AG04450 (cell line): ENCODE results near the gene TMEM184A. TPM values are rescaled to one million over a fixed set of nuclear protein-coding genes. Genes with fewer than 3 reads are reported as not detected.

ENCODE experiments used
- CTCF ChIA-PET: fragments of 300-600, 350-600 bp; formaldehyde crosslinking; extraction: SDS; loops from one replicate; lab custom pipeline; 2022; ENCODE audit warnings: antibody characterized with exemption, inconsistent platforms; lab: Charles Lee
- POLR2A ChIA-PET: fragments of 350-600 bp; formaldehyde crosslinking; extraction: SDS; loops from one replicate; lab custom pipeline; 2021; ENCODE audit warnings: antibody characterized with exemption, inconsistent platforms; lab: Yijun Ruan, JAX
- DNase-seq: peaks from one replicate; pipeline ENCODE4 v3.0.0-alpha.2; 2011; ENCODE audit warnings: low read depth, low spot score
- H3K27ac ChIP-seq: one replicate; pipeline ENCODE4 v1.5.1; 2012; ENCODE audit warnings: low read depth, low read length, control low read depth
- H3K27me3 ChIP-seq: one replicate; pipeline ENCODE4 v1.6.0; 2012; ENCODE audit warnings: low read length; ENCODE audit not compliant: control insufficient read depth, insufficient read depth
- H3K4me3 ChIP-seq: 2 replicates; pipeline ENCODE4 v1.5.1; 2011; ENCODE audit warnings: mild to moderate bottlenecking, low read depth, low read length, control low read depth
- H3K9me3 ChIP-seq: 2 replicates; pipeline ENCODE4 v1.5.1; 2012; ENCODE audit warnings: low read length; ENCODE audit not compliant: control insufficient read depth, insufficient read depth
- polyA plus RNA-seq: library from polyadenylated mRNA; depleted of rRNA; stranded (reverse); fragments of >200 nt; gene quantifications from 2 replicates; pipeline ENCODE4 v1.2.3, GENCODE V29; 2011
- TF ChIP-seq, protein P1 (sequence below): IDR thresholded peaks from 2 replicates; pipeline ENCODE4 v1.5.1; 2011; ENCODE audit warnings: low read depth, low read length, control low read depth, inconsistent platforms

TMEM184A gene
- polyA plus RNA-seq, 1 experiment = 0.56 TPM

DNA sequence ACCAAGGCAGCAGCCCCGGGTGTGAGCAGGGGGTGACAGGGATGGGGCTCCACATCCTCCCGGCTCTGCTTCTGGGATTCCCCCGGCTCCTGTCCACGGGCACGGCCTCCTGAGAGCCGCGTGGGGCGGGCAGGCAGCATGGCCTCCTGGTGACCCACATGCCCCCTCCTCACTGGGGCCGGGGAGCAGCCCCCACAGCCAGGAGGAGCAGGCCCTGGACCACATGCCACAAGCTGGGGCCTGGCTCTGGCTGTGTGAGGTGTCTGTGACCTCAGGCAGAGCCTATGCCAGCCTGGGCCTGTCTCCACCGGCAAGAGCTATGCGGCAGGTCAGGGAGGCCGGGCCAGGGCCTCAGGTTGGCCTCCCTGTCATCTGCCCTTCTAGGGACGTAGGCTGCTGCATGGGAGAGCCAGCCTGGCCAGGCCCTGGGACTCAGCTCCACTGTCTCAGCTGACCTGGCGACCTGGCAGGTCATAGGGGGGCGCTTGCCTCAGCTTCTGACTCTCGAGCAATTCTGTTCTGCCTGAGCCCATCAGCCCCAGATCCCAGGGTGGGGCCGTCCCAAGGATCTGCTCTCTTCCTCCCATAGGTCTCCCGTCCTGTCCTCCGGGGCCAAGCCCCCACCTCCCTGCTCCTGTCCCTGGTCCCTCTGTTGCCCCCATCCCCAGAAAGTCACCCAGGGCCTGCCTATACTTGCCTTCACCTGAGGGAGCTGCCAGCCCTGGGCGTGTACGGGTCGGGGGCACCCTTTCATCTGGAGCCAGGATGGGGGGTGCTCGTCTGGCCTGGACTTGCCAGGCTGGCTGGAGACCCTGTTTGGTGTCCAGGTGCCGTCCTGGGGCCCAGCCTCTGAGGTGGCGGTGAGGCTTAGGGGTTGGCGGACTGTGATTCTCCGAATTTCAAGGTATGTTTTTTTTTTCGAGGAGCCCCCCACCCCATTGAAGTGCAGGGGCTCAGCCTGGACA is 3.9 kb upstream of the TMEM184A start:
- TF ChIP-seq, protein P1, sequence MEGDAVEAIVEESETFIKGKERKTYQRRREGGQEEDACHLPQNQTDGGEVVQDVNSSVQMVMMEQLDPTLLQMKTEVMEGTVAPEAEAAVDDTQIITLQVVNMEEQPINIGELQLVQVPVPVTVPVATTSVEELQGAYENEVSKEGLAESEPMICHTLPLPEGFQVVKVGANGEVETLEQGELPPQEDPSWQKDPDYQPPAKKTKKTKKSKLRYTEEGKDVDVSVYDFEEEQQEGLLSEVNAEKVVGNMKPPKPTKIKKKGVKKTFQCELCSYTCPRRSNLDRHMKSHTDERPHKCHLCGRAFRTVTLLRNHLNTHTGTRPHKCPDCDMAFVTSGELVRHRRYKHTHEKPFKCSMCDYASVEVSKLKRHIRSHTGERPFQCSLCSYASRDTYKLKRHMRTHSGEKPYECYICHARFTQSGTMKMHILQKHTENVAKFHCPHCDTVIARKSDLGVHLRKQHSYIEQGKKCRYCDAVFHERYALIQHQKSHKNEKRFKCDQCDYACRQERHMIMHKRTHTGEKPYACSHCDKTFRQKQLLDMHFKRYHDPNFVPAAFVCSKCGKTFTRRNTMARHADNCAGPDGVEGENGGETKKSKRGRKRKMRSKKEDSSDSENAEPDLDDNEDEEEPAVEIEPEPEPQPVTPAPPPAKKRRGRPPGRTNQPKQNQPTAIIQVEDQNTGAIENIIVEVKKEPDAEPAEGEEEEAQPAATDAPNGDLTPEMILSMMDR = no peak
- no peaks in the 10 kb centered on the region; the same call in 1 of the 2 replicates for H3K9me3 ChIP-seq
- no peak overlapping the region for H3K27ac ChIP-seq
- ChIA-PET CTCF (no interaction called here), POLR2A (no interaction called here)
- H3K4me3 ChIP-seq = no peak overlapping the region
- no peaks in the 10 kb centered on the region for H3K27me3 ChIP-seq
- DNase-seq = no peak

DNA sequence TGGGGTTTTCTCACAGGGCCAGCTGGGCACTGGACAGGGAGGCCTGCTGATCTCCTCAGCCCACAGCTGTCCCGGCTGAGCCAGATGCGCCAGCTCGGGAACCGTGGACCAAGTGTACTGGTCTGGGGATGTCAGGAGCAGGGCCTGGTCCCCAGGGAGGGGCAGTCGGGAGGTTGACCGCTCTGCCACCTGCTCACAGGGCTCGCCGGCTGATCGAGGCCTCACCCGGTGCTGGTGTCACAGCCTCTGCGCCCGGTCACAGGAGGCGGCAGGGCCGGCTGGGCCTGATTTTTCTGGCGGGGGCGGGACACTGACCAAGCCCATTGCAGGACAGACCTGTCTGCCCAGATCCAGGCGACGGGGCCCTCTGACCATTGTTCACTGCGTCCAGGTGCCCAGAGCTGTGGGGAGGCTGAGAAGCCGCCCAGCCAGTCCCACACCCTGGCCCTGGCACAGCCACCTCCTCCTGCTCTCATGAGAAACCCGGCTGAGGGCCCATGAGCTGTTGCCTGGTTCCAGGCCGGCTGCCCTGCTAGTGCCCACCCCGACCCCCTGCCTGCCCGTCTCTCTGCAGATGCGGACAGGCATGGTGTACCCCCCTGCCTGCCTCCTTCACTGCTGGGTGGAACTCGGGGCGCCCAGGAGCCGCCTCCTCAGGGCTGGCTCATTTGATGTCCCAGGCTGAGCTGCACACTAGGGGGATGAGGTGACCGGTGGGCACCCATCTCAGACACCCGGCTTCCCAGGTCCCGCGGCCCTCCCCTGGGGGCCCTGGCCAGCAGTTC is 3.0 kb upstream of the TMEM184A start:
- Histone ChIP-seq H3K27ac (no peak overlapping the region), H3K27me3 (no peaks in the 10 kb centered on the region), H3K9me3 (no peaks in the 10 kb centered on the region; the same call in 1 of the 2 replicates), H3K4me3 (no peak overlapping the region)
- ChIA-PET CTCF (no interaction called here), POLR2A (interaction anchor here (0.6 kb wide), 1 partner anchor 16 kb away, joined by 3 read pairs; no protein-coding TSS in a partner anchor)
- TF ChIP-seq, protein P1 = no peak
- no peak for DNase-seq

DNA sequence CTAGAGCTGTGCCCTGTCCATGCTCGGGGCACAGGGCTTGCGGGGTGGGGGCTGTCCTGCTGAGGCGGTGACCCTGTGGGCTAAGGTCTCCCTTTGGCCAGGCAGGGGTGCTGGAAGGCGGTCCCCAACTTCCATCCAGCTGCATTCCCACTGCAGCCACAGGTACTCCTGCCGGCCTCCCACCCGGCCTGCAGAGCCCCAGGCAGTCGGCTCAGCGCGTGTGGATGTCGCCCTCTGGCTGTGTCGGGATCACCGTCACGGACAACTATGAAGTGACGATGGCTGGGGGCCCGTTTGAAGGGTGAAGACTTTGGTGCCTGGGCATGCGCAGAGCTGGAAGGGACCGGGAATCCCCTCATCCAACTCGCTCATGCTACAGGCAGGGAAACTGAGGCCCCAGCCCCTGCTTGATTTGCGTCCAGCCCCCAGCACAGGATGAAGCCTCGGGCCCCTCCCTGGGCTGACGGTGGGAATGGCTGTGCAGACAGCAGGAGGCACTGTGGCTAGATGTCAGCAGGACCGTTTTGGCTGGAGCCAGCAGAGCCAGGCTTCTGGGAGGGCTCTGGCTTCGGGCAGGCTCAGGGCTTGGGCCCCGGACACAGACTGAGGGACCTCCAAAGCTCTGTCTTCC is 2.3 kb upstream of the TMEM184A start:
- CTCF ChIA-PET = no interaction called here
- POLR2A ChIA-PET = interaction anchor here (0.6 kb wide), 1 partner anchor 16 kb away, joined by 3 read pairs; no protein-coding TSS in a partner anchor
- H3K4me3 ChIP-seq = no peak overlapping the region
- TF ChIP-seq, protein P1 = peak; percentile 18; the same call in 1 of the 2 replicates
- H3K9me3 ChIP-seq = no peaks in the 10 kb centered on the region; the same call in 1 of the 2 replicates
- no peak overlapping the region for H3K27ac ChIP-seq
- H3K27me3 ChIP-seq = no peaks in the 10 kb centered on the region
- no peak for DNase-seq

DNA sequence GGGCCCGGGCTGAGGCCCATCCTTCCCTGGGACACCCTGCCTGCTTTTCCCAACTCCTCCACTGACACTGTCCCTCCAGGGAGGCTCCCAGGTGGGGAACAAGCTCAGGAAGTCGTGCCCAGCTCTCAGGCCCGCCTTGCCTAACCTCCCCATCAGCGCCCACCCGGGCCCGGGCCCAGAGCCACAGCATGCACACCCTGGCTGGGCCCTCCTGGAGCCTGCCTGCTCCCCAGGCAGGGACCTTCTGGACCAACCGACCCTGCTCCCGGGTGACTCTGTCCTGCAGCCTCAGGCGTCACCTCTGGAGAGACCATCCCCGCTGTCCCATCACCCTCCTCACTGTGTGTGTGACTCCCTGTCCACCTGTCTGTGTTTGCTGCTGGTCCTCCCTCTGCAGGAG is 1.8 kb upstream of the TMEM184A start:
- no peak for DNase-seq
- CTCF ChIA-PET = no interaction called here
- no peaks in the 10 kb centered on the region; the same call in 1 of the 2 replicates for H3K9me3 ChIP-seq
- TF ChIP-seq, protein P1 = no peak
- no peak overlapping the region for H3K27ac ChIP-seq
- POLR2A ChIA-PET = no interaction called here
- no peak overlapping the region for H3K4me3 ChIP-seq
- H3K27me3 ChIP-seq = no peaks in the 10 kb centered on the region
